Liver (tissue), 3 donors: ENCODE measurements around the gene DLEC1.
"Not testable (repeated sequence)": the region's sequence is repeated elsewhere in the genome, so short reads cannot be mapped to it uniquely, and the experiment has no call there.

ENCODE experiments used
- GABPA ChIP-seq, 2 donors: IDR thresholded peaks in 1 of 2; conservative IDR thresholded peaks in 1 of 2; 2 replicates each; pipeline ENCODE4 v1.6.1; 2016; ENCODE audit warnings: antibody characterized with exemption in 2 of 2, mild to moderate bottlenecking in 1 of 2, moderate library complexity in 1 of 2
- JUND ChIP-seq, 2 donors: IDR thresholded peaks; 2 replicates each; pipeline ENCODE4 v1.6.1; 2016; ENCODE audit warnings: antibody characterized with exemption in 2 of 2
- RAD21 ChIP-seq, 2 donors: IDR thresholded peaks; 2 replicates each; pipeline ENCODE4 v1.6.1; 2016; ENCODE audit warnings: antibody characterized with exemption in 2 of 2, mild to moderate bottlenecking in 2 of 2
- RXRA ChIP-seq, 2 donors: IDR thresholded peaks; 2 replicates each; pipeline ENCODE4 v1.6.1; 2017 to 2018; ENCODE audit warnings: antibody characterized with exemption in 2 of 2, mild to moderate bottlenecking in 1 of 2
- SP1 ChIP-seq: IDR thresholded peaks from 2 replicates; pipeline ENCODE4 v1.6.1; 2018; ENCODE audit warnings: antibody characterized with exemption, mild to moderate bottlenecking
- TAF1 ChIP-seq: conservative IDR thresholded peaks from 2 replicates; pipeline ENCODE4 v1.6.1; 2016; ENCODE audit warnings: antibody characterized with exemption, mild to moderate bottlenecking
- YY1 ChIP-seq: IDR thresholded peaks from 2 replicates; pipeline ENCODE4 v1.6.1; 2016; ENCODE audit warnings: antibody characterized with exemption, mild to moderate bottlenecking
- TF ChIP-seq, protein P1 (sequence below): fragments of 150-350 bp; IDR thresholded peaks from 2 replicates; pipeline ENCODE4 v1.5.1; 2017; ENCODE audit warnings: improper control_type of control experiment, low read depth, low read length; ENCODE audit not compliant: missing input control
- TF ChIP-seq, protein P2 (sequence below): IDR thresholded peaks from 2 replicates; pipeline ENCODE4 v1.6.1; 2016; ENCODE audit warnings: antibody characterized with exemption
- TF ChIP-seq, protein P3 (sequence below): IDR thresholded peaks from 2 replicates; pipeline ENCODE4 v1.6.1; 2016; ENCODE audit warnings: antibody characterized with exemption
- TF ChIP-seq, protein P4 (sequence below): IDR thresholded peaks from 2 replicates; pipeline ENCODE4 v1.6.1; 2016; ENCODE audit warnings: antibody characterized with exemption, mild to moderate bottlenecking
- TF ChIP-seq, protein P5 (sequence below): IDR thresholded peaks from 2 replicates; pipeline ENCODE4 v1.6.1; 2016; ENCODE audit warnings: antibody characterized with exemption
- donor health status: healthy.
- donor health status: healthy.

DNA sequence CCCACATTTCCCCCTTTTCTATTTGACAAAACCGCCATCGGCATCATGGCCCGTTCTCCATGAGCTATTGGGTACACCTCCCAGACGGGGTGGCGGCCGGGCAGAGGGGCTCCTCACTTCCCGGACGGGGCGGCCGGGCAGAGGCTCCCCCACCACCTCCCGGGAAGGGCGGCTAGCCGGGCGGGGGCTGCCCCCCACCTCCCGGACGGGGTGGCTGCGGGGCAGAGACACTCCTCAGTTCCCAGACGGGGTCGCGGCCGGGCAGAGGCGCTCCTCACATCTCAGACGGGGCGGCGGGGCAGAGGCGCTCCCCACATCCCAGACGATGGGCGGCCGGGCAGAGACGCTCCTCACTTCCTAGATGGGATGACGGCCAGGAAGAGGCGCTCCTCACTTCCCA, 25.4 kb downstream of the DLEC1 start:
- TF ChIP-seq, protein P1, sequence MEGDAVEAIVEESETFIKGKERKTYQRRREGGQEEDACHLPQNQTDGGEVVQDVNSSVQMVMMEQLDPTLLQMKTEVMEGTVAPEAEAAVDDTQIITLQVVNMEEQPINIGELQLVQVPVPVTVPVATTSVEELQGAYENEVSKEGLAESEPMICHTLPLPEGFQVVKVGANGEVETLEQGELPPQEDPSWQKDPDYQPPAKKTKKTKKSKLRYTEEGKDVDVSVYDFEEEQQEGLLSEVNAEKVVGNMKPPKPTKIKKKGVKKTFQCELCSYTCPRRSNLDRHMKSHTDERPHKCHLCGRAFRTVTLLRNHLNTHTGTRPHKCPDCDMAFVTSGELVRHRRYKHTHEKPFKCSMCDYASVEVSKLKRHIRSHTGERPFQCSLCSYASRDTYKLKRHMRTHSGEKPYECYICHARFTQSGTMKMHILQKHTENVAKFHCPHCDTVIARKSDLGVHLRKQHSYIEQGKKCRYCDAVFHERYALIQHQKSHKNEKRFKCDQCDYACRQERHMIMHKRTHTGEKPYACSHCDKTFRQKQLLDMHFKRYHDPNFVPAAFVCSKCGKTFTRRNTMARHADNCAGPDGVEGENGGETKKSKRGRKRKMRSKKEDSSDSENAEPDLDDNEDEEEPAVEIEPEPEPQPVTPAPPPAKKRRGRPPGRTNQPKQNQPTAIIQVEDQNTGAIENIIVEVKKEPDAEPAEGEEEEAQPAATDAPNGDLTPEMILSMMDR = not testable (repeated sequence)
- TF ChIP-seq, protein P2, sequence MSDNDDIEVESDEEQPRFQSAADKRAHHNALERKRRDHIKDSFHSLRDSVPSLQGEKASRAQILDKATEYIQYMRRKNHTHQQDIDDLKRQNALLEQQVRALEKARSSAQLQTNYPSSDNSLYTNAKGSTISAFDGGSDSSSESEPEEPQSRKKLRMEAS = not testable (repeated sequence)
- TF ChIP-seq, protein P3, sequence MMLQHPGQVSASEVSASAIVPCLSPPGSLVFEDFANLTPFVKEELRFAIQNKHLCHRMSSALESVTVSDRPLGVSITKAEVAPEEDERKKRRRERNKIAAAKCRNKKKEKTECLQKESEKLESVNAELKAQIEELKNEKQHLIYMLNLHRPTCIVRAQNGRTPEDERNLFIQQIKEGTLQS = not testable (repeated sequence)
- TF ChIP-seq YY1; SP1; TAF1; RAD21 (IDR thresholded peaks at IDR 0.05); JUND (IDR thresholded peaks at IDR 0.05); RXRA (IDR thresholded peaks at IDR 0.05); GABPA (IDR thresholded peaks at IDR 0.05 in 1 of 2, conservative IDR thresholded peaks at IDR 0.05 in 1 of 2): not testable (repeated sequence)
- TF ChIP-seq, protein P4, sequence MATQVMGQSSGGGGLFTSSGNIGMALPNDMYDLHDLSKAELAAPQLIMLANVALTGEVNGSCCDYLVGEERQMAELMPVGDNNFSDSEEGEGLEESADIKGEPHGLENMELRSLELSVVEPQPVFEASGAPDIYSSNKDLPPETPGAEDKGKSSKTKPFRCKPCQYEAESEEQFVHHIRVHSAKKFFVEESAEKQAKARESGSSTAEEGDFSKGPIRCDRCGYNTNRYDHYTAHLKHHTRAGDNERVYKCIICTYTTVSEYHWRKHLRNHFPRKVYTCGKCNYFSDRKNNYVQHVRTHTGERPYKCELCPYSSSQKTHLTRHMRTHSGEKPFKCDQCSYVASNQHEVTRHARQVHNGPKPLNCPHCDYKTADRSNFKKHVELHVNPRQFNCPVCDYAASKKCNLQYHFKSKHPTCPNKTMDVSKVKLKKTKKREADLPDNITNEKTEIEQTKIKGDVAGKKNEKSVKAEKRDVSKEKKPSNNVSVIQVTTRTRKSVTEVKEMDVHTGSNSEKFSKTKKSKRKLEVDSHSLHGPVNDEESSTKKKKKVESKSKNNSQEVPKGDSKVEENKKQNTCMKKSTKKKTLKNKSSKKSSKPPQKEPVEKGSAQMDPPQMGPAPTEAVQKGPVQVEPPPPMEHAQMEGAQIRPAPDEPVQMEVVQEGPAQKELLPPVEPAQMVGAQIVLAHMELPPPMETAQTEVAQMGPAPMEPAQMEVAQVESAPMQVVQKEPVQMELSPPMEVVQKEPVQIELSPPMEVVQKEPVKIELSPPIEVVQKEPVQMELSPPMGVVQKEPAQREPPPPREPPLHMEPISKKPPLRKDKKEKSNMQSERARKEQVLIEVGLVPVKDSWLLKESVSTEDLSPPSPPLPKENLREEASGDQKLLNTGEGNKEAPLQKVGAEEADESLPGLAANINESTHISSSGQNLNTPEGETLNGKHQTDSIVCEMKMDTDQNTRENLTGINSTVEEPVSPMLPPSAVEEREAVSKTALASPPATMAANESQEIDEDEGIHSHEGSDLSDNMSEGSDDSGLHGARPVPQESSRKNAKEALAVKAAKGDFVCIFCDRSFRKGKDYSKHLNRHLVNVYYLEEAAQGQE = not testable (repeated sequence)
- TF ChIP-seq, protein P5, sequence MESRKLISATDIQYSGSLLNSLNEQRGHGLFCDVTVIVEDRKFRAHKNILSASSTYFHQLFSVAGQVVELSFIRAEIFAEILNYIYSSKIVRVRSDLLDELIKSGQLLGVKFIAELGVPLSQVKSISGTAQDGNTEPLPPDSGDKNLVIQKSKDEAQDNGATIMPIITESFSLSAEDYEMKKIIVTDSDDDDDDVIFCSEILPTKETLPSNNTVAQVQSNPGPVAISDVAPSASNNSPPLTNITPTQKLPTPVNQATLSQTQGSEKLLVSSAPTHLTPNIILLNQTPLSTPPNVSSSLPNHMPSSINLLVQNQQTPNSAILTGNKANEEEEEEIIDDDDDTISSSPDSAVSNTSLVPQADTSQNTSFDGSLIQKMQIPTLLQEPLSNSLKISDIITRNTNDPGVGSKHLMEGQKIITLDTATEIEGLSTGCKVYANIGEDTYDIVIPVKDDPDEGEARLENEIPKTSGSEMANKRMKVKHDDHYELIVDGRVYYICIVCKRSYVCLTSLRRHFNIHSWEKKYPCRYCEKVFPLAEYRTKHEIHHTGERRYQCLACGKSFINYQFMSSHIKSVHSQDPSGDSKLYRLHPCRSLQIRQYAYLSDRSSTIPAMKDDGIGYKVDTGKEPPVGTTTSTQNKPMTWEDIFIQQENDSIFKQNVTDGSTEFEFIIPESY = not testable (repeated sequence)
